T47D (cell line): Measurements from ENCODE around the gene MMAB.

Source experiments
- DNase-seq, 2 experiments: peaks; one replicate each; pipeline versions ENCODE4 v3.0.0 to v3.0.0-alpha.2; 2011 to 2012; ENCODE audit warnings: low read depth in 1 of 2, low spot score in 1 of 2
- JUND ChIP-seq: IDR thresholded peaks from 2 replicates; pipeline ENCODE4 v1.6.1; 2012; ENCODE audit warnings: low read depth
- in situ Hi-C: cut with HindIII; loops from 2 replicates; pipeline ENCODE4 v1.10.0; 2016; ENCODE audit warnings: low sequenced_read_pairs, low pct_unique_long_range_greater_than_20kb

The MMAB gene

GRCh38 chr12:109588461-109589239 is 15.3 kb upstream of the MMAB start:
- no peak for DNase-seq
- in situ Hi-C loops, result no loop called here
- no peak for TF ChIP-seq JUND

DNA sequence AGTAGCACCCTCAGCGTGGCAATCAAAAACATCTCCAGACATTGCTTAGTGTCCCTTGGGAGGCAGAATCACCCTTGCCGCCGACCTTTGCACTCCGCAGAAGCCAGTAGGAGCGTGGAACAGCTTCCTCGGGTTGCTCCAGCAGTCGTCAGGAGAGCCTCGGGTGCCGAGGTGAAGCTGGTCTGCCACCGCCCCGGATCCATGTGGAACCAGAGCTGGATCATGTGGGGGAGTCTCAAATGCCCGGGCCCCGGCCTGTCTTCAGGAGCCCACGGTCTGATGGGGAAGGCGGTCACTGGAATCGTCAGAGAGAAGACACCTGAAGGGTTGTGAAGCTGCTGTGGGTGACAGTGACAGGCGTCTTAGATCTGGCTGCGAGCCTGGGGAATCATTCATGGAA is 14.6 kb upstream of the MMAB start:
- TF ChIP-seq JUND, result no peak
- DNase-seq, result no peak
- in situ Hi-C loops, result no loop called here

DNA sequence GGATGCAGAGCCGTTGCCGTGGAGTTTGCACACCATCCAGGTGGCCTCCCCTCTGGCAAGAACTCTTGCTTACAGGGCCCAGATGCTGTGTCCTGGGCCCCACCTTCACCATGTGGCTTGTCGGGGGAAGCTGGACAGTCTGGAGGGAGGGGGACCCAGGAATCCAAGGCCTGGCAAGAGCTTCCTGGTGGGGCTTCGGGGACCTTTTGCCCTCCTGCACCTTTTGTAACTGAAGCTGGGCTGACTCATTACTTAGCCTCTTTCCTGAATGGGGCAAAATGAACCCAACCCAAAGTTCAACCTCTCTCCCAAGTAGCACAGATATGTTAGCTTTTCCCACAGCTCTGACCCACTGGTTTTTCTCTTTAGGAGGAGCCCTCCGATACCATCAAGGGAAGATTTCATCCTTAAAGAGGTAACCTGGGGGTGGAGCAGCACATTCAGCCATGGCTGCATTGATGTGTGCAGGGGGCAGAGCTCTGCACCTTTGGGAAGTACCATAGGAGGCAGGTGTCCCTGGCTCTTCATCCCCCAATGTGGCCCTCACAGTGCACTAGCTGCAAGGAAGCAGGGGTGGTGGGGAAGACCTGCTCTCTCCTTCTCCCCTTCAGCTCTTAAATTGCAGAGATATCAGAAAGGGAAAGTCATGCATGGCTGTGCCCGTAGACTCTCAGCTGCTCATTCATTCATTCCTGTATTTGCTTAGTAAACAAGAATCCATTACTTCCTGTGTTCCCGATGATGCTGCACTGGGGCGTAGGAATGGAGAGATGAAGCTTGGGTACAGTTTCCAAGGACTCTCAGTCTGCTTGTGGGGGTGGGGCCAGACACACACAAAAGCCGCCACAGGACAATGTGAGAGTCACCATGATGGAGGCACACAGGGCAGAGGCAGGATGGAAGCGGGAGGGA is 13.3 kb upstream of the MMAB start:
- in situ Hi-C loops, result no loop called here
- DNase-seq, result no peak
- no peak for TF ChIP-seq JUND

DNA sequence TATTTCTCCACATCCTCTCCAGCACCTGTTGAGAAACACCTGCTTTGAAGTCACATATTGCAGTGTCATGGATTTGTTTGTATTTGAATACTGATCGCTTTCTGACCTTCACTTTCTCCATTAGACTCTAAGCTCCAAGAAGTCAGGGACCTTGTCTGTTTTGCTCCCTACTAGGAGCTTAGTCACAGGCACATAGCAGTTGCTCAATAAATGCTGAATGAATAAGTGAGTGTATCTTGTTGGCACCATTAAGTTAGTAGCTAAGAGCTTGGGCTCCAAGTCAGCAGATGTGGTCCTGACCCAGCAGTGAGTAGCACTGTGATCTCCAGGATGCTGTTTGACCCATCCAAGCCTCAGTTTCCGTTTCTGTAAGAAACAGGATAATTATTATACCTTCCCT is 10.4 kb upstream of the MMAB start:
- in situ Hi-C loops, result no loop called here
- no peak for DNase-seq
- TF ChIP-seq JUND, result no peak

- in situ Hi-C loops, result no loop called here
- peak in 1 of 2 experiments; percentile 59 for DNase-seq
- TF ChIP-seq JUND, result no peak
Measured at GRCh38 chr12:109582636-109583035, 9.3 kb upstream of the MMAB start.

DNA sequence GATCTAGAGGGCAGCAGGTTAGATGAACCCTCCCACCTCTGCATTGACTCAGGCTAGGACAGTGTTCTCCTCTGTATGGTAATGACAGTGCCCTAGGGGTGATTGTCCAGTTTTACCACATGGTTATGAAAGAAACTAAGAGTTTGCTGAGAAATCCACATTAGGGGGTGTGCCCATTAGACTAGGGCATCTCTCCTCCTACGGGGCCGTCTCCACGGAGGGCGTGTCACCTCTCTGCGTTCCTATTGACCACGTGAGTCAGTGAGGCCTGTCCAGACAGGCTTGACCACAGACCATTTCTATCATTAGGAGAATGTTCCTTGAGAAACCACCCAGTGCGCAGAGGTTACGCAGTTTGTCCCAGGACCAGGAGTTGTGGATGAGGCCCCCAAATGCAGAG is 8.6 kb upstream of the MMAB start:
- TF ChIP-seq JUND, result no peak
- peak in 1 of 2 experiments; percentile 49 for DNase-seq
- in situ Hi-C loops, result no loop called here

DNA sequence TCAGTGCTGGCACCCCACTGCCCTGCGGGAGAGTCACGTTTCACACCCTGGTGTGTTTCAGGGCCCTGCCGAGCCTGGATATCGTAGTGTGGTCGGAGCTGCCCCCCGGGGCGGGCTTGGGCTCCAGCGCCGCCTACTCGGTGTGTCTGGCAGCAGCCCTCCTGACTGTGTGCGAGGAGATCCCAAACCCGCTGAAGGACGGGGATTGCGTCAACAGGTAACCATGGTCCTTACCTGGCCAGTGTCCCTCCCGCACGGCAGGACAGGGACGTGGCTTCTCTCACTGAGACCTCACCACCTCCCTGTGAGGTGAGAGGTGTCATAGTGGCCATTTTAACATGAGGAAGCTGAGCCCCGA is 8.0 kb upstream of the MMAB start:
- no peak for TF ChIP-seq JUND
- in situ Hi-C loops, result no loop called here
- no peak for DNase-seq

DNA sequence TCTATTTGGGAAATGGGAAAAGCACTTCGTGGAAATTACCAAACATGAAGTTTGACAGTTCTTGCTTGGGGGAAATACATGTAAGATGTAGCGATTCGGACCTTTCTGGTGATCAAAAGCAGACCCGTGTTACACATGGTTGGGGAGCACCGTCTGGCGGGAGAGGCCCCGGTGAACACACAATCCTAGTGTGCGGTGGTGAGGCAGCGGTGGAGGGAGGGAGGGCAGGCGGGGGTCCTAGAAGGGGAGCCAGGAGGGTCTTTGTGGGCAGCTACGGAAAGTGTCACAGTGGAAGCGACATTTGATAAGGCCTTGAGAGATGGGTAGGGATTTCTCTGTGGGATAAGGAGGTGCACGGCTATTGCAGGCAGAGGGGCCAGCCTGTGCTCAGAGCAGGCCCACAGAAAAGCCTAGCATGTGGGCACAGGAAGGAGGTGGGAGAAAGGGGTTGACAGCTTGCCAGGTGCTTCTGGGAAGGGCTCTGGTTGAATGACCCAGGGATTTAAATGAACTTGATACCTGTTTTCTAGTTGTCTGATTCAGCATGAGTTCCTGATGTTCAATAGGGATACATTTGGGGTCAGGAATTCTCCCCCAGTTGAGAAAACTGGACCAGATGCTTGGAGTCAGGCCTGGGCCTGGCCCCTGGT is 7.5 kb upstream of the MMAB start:
- in situ Hi-C loops, result no loop called here
- no peak for DNase-seq
- no peak for TF ChIP-seq JUND

DNA sequence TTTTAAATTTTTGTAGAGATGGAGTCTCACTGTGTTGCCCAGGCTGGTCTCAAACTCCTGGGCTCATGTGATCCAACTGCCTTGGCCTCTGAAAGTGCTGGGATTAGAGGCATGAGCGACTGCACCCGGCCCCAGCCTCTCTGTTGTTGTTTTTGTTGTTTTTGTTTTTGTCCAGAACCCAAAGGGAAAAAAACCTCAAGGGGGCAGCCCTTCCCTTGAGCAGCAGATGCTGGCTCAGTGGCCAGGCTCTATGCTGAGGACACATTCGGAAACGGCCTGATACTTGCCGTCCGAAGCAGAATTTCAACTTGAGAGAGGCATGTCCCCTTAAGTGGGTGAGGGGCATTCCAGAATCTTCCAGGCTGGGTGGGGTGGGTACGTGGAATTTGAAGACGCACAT is 7.0 kb upstream of the MMAB start:
- no peak for DNase-seq
- no peak for TF ChIP-seq JUND
- in situ Hi-C loops, result no loop called here

GRCh38 chr12:109579639-109580038 is 6.3 kb upstream of the MMAB start:
- TF ChIP-seq JUND, result no peak
- no peak for DNase-seq
- in situ Hi-C loops, result no loop called here

DNA sequence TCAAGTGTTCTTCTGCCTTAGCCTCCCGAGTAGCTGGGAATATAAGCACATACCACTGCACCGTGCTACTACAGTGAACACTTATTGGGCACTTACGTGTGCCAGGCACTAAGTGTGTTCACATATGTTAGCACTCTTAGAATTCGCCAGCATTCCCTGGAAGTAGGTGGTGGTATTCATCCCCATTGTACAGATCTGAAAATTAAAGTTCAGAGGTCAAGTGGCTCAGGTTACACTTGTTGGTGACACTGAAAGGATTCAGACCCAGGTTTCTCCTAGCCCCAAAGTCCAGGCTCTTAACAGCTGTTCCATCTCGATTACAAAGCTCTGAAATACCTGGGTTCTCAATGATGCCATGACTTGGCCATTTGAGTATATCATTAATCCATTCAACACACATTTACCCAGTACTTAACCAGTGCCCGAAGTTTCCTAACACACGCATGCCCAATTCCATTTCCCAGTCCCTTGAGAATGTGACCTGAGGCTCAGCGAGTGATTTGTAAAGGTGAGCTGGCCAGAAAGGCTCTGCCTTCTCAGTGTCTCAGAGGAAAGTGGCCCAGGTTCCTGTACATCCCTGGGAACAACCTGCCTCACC is 5.1 kb upstream of the MMAB start:
- in situ Hi-C loops, result no loop called here
- TF ChIP-seq JUND, result no peak
- DNase-seq, result no peak

DNA sequence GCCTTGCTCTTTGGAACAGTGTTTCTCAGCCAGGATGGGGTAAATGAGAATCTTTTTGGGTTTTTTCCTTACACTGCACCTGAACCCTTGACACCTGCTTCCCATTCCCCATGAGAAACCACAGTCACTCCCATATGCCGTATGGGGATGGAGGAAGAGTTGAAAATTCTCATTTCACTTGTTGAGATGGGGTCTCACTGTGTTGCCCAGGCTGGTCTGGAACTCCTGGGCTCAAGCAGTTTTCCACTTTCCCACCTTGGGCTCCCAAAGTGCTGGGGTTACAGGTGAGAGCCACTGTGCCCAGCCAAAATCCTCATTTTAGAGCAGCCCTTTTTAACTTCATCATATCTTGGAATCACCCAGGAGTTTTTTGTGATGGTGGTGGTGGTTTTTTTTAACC is 4.0 kb upstream of the MMAB start:
- in situ Hi-C loops, result no loop called here
- TF ChIP-seq JUND, result no peak
- no peak for DNase-seq

- in situ Hi-C loops, result no loop called here
- TF ChIP-seq JUND, result no peak
- DNase-seq, result no peak
Measured at GRCh38 chr12:109575683-109576082, 2.4 kb upstream of the MMAB start.
